Type B pancreatic cell (in vitro differentiated cells): Measurements from ENCODE around the gene HMCN1. TPM values are rescaled to one million over a fixed set of nuclear protein-coding genes. Genes with fewer than 3 reads are reported as not detected.

Experiments
- DNase-seq: peaks from one replicate; pipeline ENCODE4 v3.0.0; 2021; ENCODE audit warnings: mixed read lengths; ENCODE audit not compliant: unreplicated experiment; ENCODE audit errors: extremely low spot score
- H3K27ac Mint-ChIP-seq: 2 replicates; pipeline ENCODE4 v1.8.0; 2021; ENCODE audit warnings: mild to moderate bottlenecking, mixed read lengths
- H3K27me3 Mint-ChIP-seq: 2 replicates; pipeline ENCODE4 v1.8.0; 2021; ENCODE audit warnings: mixed read lengths
- H3K36me3 Mint-ChIP-seq: 2 replicates; pipeline ENCODE4 v1.8.0; 2021; ENCODE audit warnings: mixed read lengths
- H3K4me1 Mint-ChIP-seq: one replicate; pipeline ENCODE4 v1.8.0; 2021; ENCODE audit warnings: mixed read lengths; ENCODE audit not compliant: unreplicated experiment
- H3K4me3 Mint-ChIP-seq: 2 replicates; pipeline ENCODE4 v1.8.0; 2021; ENCODE audit warnings: mild to moderate bottlenecking, mixed read lengths
- H3K9me3 Mint-ChIP-seq: 2 replicates; pipeline ENCODE4 v1.8.0; 2021; ENCODE audit warnings: mixed read lengths
- CTCF ChIP-seq: fragments of 200-600 bp; sonication (generic); conservative IDR thresholded peaks from 2 replicates; pipeline ENCODE4 v1.5.0; 2021; ENCODE audit warnings: antibody characterized with exemption, mild to moderate bottlenecking
- total RNA-seq: library from RNA; stranded (reverse); gene quantifications from 2 replicates; pipeline ENCODE4 v1.2.1, GENCODE V29; 2021; ENCODE audit warnings: low replicate concordance

The HMCN1 gene
- total RNA-seq, 1 donor from 2014 or later: 13.2 TPM

GRCh38 chr1:185850366-185850765 is 116.2 kb downstream of the HMCN1 start:
- Mint-ChIP-seq H3K36me3 (no peaks in the 10 kb centered on the region), H3K27ac (no peak overlapping the region), H3K27me3 (no peaks in the 10 kb centered on the region), H3K9me3 (no peaks in the 10 kb centered on the region), H3K4me1 (no peaks in the 10 kb centered on the region), H3K4me3 (no peak overlapping the region)
- TF ChIP-seq CTCF: no peak
- DNase-seq: no peak

- no peaks in the 10 kb centered on the region for H3K9me3 Mint-ChIP-seq
- no peak for TF ChIP-seq CTCF
- H3K4me1 Mint-ChIP-seq: no peaks in the 10 kb centered on the region
- H3K27me3 Mint-ChIP-seq: no peaks in the 10 kb centered on the region
- H3K27ac Mint-ChIP-seq: no peak overlapping the region
- no peaks in the 10 kb centered on the region for H3K36me3 Mint-ChIP-seq
- no peak overlapping the region for H3K4me3 Mint-ChIP-seq
- no peak for DNase-seq
Observed at GRCh38 chr1:185853739-185854138, 119.5 kb downstream of the HMCN1 start.

- DNase-seq: no peak
- Mint-ChIP-seq H3K4me1 (no peaks in the 10 kb centered on the region), H3K9me3 (no peaks in the 10 kb centered on the region), H3K27me3 (no peaks in the 10 kb centered on the region), H3K36me3 (no peaks in the 10 kb centered on the region), H3K27ac (no peak overlapping the region), H3K4me3 (no peak overlapping the region)
- no peak for TF ChIP-seq CTCF
Observed at GRCh38 chr1:185856482-185856881, 122.3 kb downstream of the HMCN1 start.

GRCh38 chr1:185857442-185857841 is 123.3 kb downstream of the HMCN1 start:
- Mint-ChIP-seq H3K9me3 (no peaks in the 10 kb centered on the region), H3K27ac (no peak overlapping the region), H3K36me3 (no peaks in the 10 kb centered on the region), H3K4me3 (no peak overlapping the region), H3K4me1 (no peaks in the 10 kb centered on the region), H3K27me3 (no peaks in the 10 kb centered on the region)
- no peak for DNase-seq
- TF ChIP-seq CTCF: no peak

GRCh38 chr1:185860311-185860710 is 126.1 kb downstream of the HMCN1 start:
- H3K4me1 Mint-ChIP-seq: no peaks in the 10 kb centered on the region
- H3K9me3 Mint-ChIP-seq: no peaks in the 10 kb centered on the region
- no peak overlapping the region for H3K4me3 Mint-ChIP-seq
- no peak for TF ChIP-seq CTCF
- no peaks in the 10 kb centered on the region for H3K36me3 Mint-ChIP-seq
- H3K27me3 Mint-ChIP-seq: no peaks in the 10 kb centered on the region
- H3K27ac Mint-ChIP-seq: no peak overlapping the region
- no peak for DNase-seq

GRCh38 chr1:185860859-185861258 is 126.7 kb downstream of the HMCN1 start:
- no peaks in the 10 kb centered on the region for H3K4me1 Mint-ChIP-seq
- DNase-seq: no peak
- H3K4me3 Mint-ChIP-seq: no peak overlapping the region
- no peak for TF ChIP-seq CTCF
- H3K27ac Mint-ChIP-seq: no peak overlapping the region
- H3K27me3 Mint-ChIP-seq: no peaks in the 10 kb centered on the region
- no peaks in the 10 kb centered on the region for H3K36me3 Mint-ChIP-seq
- no peaks in the 10 kb centered on the region for H3K9me3 Mint-ChIP-seq
